GM12878 (cell line): Measurements from ENCODE around the gene TRIM46. TPM values are rescaled to one million over a fixed set of nuclear protein-coding genes. Genes with fewer than 3 reads are reported as not detected.

ENCODE experiments used
- ATAC-seq: fragments of 200-7000 bp; cut with Tn5 transposase; 3 replicates; pipeline ENCODE4 v1.9.1; 2020; ENCODE audit warnings: mild to moderate bottlenecking, moderate library complexity
- BruUV-seq: library from RNA; stranded (reverse); fragments of 400-500 nt; replicated peaks from 2 replicates; lab custom pipeline; 2021; lab: Mats Ljungman, UMichigan
- CTCF ChIA-PET: fragments of 300-600 bp; sonication (Branson Sonifier 250); formaldehyde crosslinking; extraction: SDS; loops from one replicate; lab custom pipeline; 2021; ENCODE audit warnings: inconsistent platforms; lab: Yijun Ruan, JAX
- POLR2A ChIA-PET: fragments of 350-600 bp; formaldehyde crosslinking; extraction: SDS; loops from one replicate; lab custom pipeline; 2021; ENCODE audit warnings: inconsistent platforms; lab: Charles Lee
- RAD21 ChIA-PET: fragments of 300-600 bp; sonication (Branson Sonifier 250); formaldehyde crosslinking; loops from one replicate; lab custom pipeline; 2023; ENCODE audit warnings: antibody characterized with exemption; ENCODE audit not compliant: unreplicated experiment; lab: Charles Lee
- SMC1A ChIA-PET: fragments of 300-600 bp; sonication (Branson Sonifier 250); formaldehyde crosslinking; loops from one replicate; lab custom pipeline; 2023; ENCODE audit not compliant: unreplicated experiment, uncharacterized antibody; lab: Charles Lee
- DNase-seq: peaks from one replicate; pipeline ENCODE4 v3.0.0-alpha.2; 2011; ENCODE audit warnings: low read depth, low spot score
- FAIRE-seq: peaks from 3 replicates; lab custom pipeline; 2011; peaks lifted over from hg19 to GRCh38; lab: Jason Lieb, UNC
- H2AFZ ChIP-seq: 2 replicates; pipeline ENCODE4 v1.6.0; 2011; ENCODE audit warnings: low read depth, low read length, control low read depth; ENCODE audit not compliant: control insufficient read depth
- H3K27ac ChIP-seq: 2 replicates; pipeline ENCODE4 v1.5.1; 2011; ENCODE audit warnings: control low read depth; ENCODE audit not compliant: control insufficient read depth, insufficient read depth
- H3K27me3 ChIP-seq, 2 experiments: replicated peaks in 1 of 2; 2 replicates each; pipeline versions ENCODE4 v1.6.0 to v1.6.1; 2011; ENCODE audit warnings: low read length in 1 of 2; ENCODE audit not compliant: control insufficient read depth in 2 of 2, insufficient read depth in 2 of 2
- H3K36me3 ChIP-seq, 2 experiments: 2 replicates each; pipeline ENCODE4 v1.5.1; 2011; ENCODE audit warnings: low read length in 1 of 2; ENCODE audit not compliant: control insufficient read depth in 2 of 2, insufficient read depth in 2 of 2
- H3K4me1 ChIP-seq: 2 replicates; pipeline ENCODE4 v1.6.1; 2011; ENCODE audit warnings: mild to moderate bottlenecking, low read length, moderate library complexity, mixed read lengths; ENCODE audit not compliant: control insufficient read depth, insufficient read depth
- H3K4me2 ChIP-seq: 2 replicates; pipeline ENCODE4 v1.6.0; 2011; ENCODE audit warnings: control low read depth; ENCODE audit not compliant: control insufficient read depth, insufficient read depth
- H3K4me3 ChIP-seq: fragments of 200-600 bp; sonication (generic); 2 replicates; pipeline ENCODE4 v1.5.1; 2016
- H3K79me2 ChIP-seq: 2 replicates; pipeline ENCODE4 v1.6.0; 2011; ENCODE audit warnings: low read length; ENCODE audit not compliant: control insufficient read depth, insufficient read depth
- H3K9ac ChIP-seq: 2 replicates; pipeline ENCODE4 v1.8.0; 2011; ENCODE audit warnings: low read length, control low read depth, mixed read lengths; ENCODE audit not compliant: control insufficient read depth, insufficient read depth
- H3K9me3 ChIP-seq: replicated peaks from 3 replicates; pipeline ENCODE4 v1.5.1; 2011; ENCODE audit warnings: mild to moderate bottlenecking, low read length; ENCODE audit not compliant: control insufficient read depth, insufficient read depth
- H4K20me1 ChIP-seq: 2 replicates; pipeline ENCODE4 v1.6.0; 2011; ENCODE audit not compliant: control insufficient read depth, insufficient read depth
- ATF7 ChIP-seq: fragments of 450-650 bp; IDR thresholded peaks from 2 replicates; pipeline ENCODE4 v1.6.1; 2016; ENCODE audit warnings: low read depth, mild to moderate bottlenecking
- BCL11A ChIP-seq: IDR thresholded peaks from 2 replicates; pipeline ENCODE4 v1.6.1; 2011; ENCODE audit warnings: low read depth, low read length
- CEBPZ ChIP-seq: fragments of 150-350 bp; IDR thresholded peaks from 2 replicates; pipeline ENCODE4 v1.6.1; 2016; ENCODE audit warnings: low read depth, low read length
- CHD2 ChIP-seq: IDR thresholded peaks from 2 replicates; pipeline ENCODE4 v1.6.1; 2011; ENCODE audit warnings: low read depth, low read length, improper control_type of control experiment, borderline replicate concordance
- IKZF2 ChIP-seq, 2 experiments: fragments of 450-650 bp; IDR thresholded peaks; 2 replicates each; pipeline ENCODE4 v1.6.1; 2017; ENCODE audit warnings: mild to moderate bottlenecking in 2 of 2, moderate library complexity in 2 of 2
- MEF2B ChIP-seq: fragments of 450-650 bp; IDR thresholded peaks from 2 replicates; pipeline ENCODE4 v1.6.1; 2018; ENCODE audit warnings: mild to moderate bottlenecking, moderate library complexity; ENCODE audit not compliant: partially characterized antibody, poor library complexity, severe bottlenecking
- MYC ChIP-seq: IDR thresholded peaks from 2 replicates; pipeline ENCODE4 v1.6.1; 2011; ENCODE audit warnings: mild to moderate bottlenecking, low read length, moderate library complexity, inconsistent platforms; ENCODE audit not compliant: insufficient read depth, insufficient replicate concordance, insufficient read length, severe bottlenecking
- NR2C1 ChIP-seq: fragments of 450-650 bp; IDR thresholded peaks from 2 replicates; pipeline ENCODE4 v1.6.1; 2017; ENCODE audit warnings: antibody characterized with exemption, mild to moderate bottlenecking, moderate library complexity
- PAX5 ChIP-seq: IDR thresholded peaks from 2 replicates; pipeline ENCODE4 v1.6.1; 2011; ENCODE audit warnings: low read depth, low read length, borderline replicate concordance
- RBBP5 ChIP-seq: fragments of 200-600 bp; sonication (generic); conservative IDR thresholded peaks from 2 replicates; pipeline ENCODE4 v1.6.1; 2016
- RCOR1 ChIP-seq: conservative IDR thresholded peaks from 2 replicates; pipeline ENCODE4 v1.6.1; 2012; ENCODE audit warnings: low read depth, low read length, improper control_type of control experiment
- SIX5 ChIP-seq: IDR thresholded peaks from 2 replicates; pipeline ENCODE4 v1.6.1; 2011; ENCODE audit warnings: mild to moderate bottlenecking, low read depth, low read length, moderate library complexity; ENCODE audit not compliant: severe bottlenecking
- ZNF622 ChIP-seq: fragments of 450-650 bp; IDR thresholded peaks from 2 replicates; pipeline ENCODE4 v1.6.1; 2017; ENCODE audit warnings: mild to moderate bottlenecking, inconsistent platforms
- ZNF687 ChIP-seq: fragments of 450-650 bp; IDR thresholded peaks from 2 replicates; pipeline ENCODE4 v1.6.1; 2017; ENCODE audit warnings: mild to moderate bottlenecking, moderate library complexity
- WGBS: methylation state at CpG from one replicate; pipeline ENCODE4 v1.1.6; 2016; ENCODE audit warnings: low lambda C conversion rate; ENCODE audit not compliant: insufficient replicate concordance, insufficient coverage; ENCODE audit errors: missing lambda C conversion rate; 5-methylcytosine and 5-hydroxymethylcytosine counted together
- in situ Hi-C: fragments of 300-500 bp; cut with MboI; formaldehyde crosslinking; loops from 9 replicates; pipeline ENCODE4 v1.14.3; 2018; ENCODE audit warnings: mixed read lengths
- intact Hi-C: fragments of 100-400 bp; cut with micrococcal nuclease; formaldehyde crosslinking; loops from one replicate; pipeline ENCODE4 v1.14.2; 2022; ENCODE audit not compliant: unreplicated experiment
- polyA plus RNA-seq, 11 experiments: library from polyadenylated mRNA; depleted of rRNA in 4 of 11; unstranded in 6 of 11; stranded (reverse) in 5 of 11; fragments of >200 nt; fragmentation: Nextera tagmentation in 4 of 11; fragmentation: Illumina TruSeq in 1 of 11; extraction: Ambion mirVana in 4 of 11; extraction: Trizol in 1 of 11; gene quantifications; 1 replicate in 1 of 11; 2 replicates in 10 of 11; pipeline versions ENCODE4 v1.2.1 to v1.2.3, GENCODE V29; 2011 to 2016; ENCODE audit warnings: inconsistent platforms in 2 of 11, missing spikeins in 2 of 11, low read depth in 1 of 11
- total RNA-seq, 4 experiments: library from RNA; depleted of rRNA in 3 of 4; stranded (reverse); fragments of >200 nt in 3 of 4; fragmentation: Illumina TruSeq in 1 of 4; extraction: Trizol in 1 of 4; gene quantifications; 2 replicates each; pipeline versions ENCODE4 v1.2.1 to v1.2.3, GENCODE V29; 2013 to 2021

TRIM46 gene
- total and polyA plus RNA-seq, 10 of the 15 experiments (the other 5 are each of a cell fraction or from before 2014, with no cell fraction given): 0.08 to 3.1 (median 0.97) TPM

DNA sequence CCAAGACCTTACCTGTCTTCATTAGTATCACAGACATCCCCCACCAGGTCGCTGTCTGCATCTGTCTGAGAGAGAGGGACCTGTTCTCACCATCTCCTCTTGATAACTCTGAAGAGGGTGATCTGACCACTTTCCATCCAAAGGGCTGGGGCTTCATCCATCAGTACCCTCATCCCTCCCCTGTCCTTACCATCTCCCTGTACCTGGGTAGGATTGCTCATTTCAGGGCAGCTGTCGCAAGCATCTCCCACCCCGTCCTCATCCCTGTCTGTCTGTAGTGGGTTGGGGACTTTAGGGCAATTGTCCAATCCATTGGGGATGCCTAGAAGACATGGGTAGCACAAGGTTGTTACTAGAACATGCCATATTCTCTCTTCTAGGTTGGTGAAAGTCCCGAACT is 26.1 kb downstream of the TRIM46 start (continued):
- TF ChIP-seq CEBPZ (no peak), CHD2 (no peak), IKZF2 (IDR thresholded peaks at IDR 0.05) (no peak), PAX5 (no peak), BCL11A (no peak), RCOR1 (no peak)

DNA sequence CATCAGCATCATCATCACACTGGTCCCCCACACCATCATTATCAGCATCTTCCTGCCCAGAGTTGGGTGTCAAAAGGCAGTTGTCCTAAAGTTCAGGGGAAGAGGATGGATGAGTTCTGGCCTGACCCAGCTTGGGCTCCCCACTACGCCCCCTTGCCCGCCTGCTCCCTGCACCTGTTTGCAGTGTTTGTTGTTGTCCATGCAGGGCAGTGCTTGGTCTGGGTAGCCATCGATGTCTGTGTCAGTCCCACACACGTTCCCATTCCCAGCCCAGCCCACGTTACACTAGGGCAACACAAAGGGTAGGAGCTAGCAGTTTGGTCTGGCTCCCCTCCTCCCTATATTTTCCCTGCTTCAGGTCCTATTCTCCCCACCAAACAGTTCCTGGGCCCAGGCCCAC is 27.3 kb downstream of the TRIM46 start:
- no peak overlapping the region for H3K4me3 ChIP-seq
- no peak overlapping the region for H3K4me2 ChIP-seq
- no peak overlapping the region for H2AFZ ChIP-seq
- H3K4me1 ChIP-seq: no peaks in the 10 kb centered on the region
- no peaks in the 10 kb centered on the region for H4K20me1 ChIP-seq
- no peak overlapping the region for H3K9ac ChIP-seq
- no peak overlapping the region for H3K27ac ChIP-seq
- H3K36me3 ChIP-seq: no peaks in the 10 kb centered on the region
- no peaks in the 10 kb centered on the region for H3K9me3 ChIP-seq
- BruUV-seq: no TSS peak
- DNase-seq (no peak), ATAC-seq (no peak), FAIRE-seq (no peak)
- no peak for TF ChIP-seq MYC
- no peak for TF ChIP-seq ATF7
- no peak for TF ChIP-seq MEF2B
- no peak for TF ChIP-seq SIX5
- TF ChIP-seq RBBP5: no peak
- TF ChIP-seq ZNF687: no peak
- no peak for TF ChIP-seq ZNF622
- no peak for TF ChIP-seq NR2C1
- ChIA-PET POLR2A (interaction anchor here (0.5 kb wide), 1 partner anchor 50 kb away, joined by 4 read pairs; no protein-coding TSS in a partner anchor), RAD21 (no interaction called here), SMC1A (interaction anchor here (0.6 kb wide), 2 partner anchors 649 to 732 kb away, joined by 3 read pairs; no protein-coding TSS in a partner anchor), CTCF (interaction anchor here (1.3 kb wide), 1 partner anchor 43 kb away, joined by 3 read pairs; no protein-coding TSS in a partner anchor)
- H3K79me2 ChIP-seq: no peaks in the 10 kb centered on the region
- intact Hi-C loops (no loop called here), in situ Hi-C loops (no loop called here)
- 35% methylated on average over 5 of the region's 5 CpGs for WGBS
- no peaks in the 10 kb centered on the region; a peak in 1 of 4 replicates for H3K27me3 ChIP-seq
